HS-27A (cell line): ENCODE results near the gene MYOM1.

ENCODE experiments used
- DNase-seq: peaks from one replicate; pipeline ENCODE4 v3.0.0-alpha.2; 2012; ENCODE audit warnings: low read depth, missing footprints

The MYOM1 gene

DNA sequence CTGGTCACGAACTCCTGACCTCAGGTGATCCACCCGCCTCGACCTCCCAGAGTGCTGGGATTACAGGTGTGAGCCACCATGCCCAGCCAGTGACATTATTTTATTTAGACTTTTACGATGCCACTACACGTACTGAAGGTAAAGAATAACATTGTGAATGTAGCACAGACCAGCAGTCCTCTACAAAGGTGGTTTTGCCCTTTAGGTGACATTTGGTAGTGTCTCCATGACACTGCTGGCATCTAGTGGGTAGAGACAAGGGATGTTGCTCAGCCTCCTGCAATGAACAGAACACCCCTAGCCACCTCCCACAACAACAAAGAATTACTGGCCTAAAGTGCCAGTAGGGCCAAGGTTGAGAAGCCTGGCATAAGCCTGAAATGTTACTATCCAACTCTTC is 69.5 kb downstream of the MYOM1 start:
- no peak for DNase-seq

- DNase-seq = no peak
These were observed 70.7 kb downstream of the MYOM1 start for GRCh38 chr18:3148930-3149535.

DNA sequence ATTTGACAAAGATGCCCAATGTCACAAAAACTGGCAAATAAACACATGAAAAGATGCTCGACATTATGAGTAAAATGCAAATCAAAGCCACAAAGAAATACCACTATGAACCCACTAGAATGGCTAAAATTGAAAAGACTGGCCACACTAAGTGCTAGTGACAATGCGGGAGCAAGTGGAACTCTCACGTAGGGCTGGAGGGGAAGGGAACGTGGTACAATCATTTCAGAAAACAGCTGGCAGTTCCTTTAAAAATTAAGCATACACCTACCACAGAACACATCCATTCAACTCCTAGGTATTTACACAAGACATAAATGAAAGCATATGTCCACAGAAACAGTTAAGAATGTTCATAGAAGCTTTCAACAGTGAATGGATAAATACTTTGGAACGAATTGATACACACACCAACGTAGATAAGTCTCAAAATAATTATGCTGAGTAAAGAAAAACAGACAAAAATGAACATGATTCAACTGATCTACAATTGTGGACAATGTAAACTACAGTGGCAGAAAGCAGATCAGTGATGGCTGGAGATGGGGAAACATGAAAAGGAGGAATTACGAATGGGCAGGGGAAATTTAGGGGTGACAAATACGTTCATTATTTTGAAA is 71.7 kb downstream of the MYOM1 start:
- no peak for DNase-seq

GRCh38 chr18:3140986-3141639 is 78.7 kb downstream of the MYOM1 start:
- DNase-seq = no peak

DNA sequence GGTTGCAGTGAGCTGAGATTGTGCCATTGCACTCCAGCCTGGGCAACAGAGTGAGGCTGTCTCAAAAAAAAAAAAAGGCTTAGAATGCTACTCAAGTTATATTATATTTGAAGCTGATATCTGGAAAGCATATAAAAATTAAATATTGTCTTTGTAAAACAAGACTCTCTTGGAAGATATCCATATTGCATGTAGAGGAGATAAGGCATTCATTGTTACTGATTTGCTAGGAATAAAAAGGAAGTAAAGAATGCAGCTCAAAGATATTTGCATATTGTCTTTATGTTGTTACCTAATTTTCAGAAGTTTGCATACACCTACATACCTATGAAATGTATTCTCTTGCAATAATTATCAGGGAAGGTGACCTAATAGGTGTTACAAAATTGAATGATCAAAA is 79.4 kb downstream of the MYOM1 start:
- DNase-seq = no peak

DNA sequence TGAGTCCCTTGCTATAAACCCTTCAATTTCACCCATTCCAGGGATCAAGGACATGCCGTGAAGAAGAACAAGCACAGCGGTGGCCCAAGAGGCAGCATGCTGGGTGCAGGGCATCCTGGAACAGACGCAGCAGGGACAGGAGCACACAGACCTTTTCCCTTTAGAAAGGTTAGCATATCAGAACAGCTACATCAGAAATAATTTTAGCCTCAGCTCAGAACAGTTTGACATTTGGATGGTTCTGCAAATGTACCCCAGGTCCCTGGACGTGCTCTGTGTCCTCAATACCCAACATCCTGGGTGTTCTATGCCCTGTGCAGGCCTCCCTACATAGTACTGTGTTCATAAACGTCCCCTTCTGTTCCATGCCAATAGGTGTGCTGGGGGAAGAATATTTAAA is 80.4 kb downstream of the MYOM1 start:
- DNase-seq = no peak

DNA sequence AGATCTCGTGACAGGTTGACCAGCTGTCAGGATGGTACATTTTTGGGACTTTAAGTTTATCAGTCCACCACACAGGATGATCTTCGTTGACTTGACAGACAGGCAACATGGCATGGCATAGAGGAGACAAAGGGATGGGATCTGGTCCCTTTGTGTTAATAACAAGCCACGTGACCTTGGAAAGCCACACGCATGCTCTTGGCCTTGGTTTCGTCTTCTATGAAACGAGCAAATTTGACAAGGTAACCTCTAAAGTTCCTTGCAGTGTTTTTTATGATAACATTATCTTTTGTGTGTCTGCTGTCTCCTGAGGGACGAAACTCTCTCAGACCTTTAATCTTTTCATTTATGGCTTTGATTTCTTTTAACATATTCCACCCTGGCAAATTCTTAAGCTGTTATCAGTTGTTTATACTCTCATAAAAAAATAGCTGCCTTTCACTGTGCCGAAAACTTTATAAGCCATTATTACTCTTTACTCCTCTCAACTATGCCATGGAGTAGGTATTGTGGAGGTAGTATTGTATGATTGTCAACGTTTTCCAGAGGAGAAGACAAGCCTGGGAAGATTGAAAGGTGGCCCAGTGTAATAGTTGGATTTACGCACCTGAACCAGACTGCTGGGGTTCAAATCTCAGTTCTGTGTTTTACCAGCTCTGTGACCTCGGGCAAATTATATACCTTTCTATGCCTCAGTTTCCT is 81.3 kb downstream of the MYOM1 start:
- no peak for DNase-seq

- DNase-seq = no peak
These were observed 84.2 kb downstream of the MYOM1 start for GRCh38 chr18:3135536-3135935.

- no peak for DNase-seq
These were observed 87.1 kb downstream of the MYOM1 start for GRCh38 chr18:3132700-3133099.

DNA sequence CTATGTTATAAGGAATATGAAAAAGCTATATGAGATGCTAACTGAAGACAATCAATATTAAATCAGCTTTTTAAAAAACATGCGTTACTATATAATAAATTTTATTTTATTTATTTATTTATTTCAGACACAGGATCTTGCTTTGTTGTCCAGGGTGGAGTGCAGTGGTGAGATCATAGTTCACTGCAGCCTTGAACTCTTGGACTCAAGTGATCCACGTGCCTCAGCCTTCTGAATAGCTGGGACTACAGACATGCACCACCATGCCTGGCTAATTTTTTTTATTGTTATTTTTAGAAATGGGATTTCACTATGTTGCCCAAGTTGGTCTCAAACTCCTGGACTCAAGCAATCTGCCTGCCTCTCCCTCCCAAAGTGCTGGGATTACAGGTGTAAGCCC is 89.4 kb downstream of the MYOM1 start:
- no peak for DNase-seq

DNA sequence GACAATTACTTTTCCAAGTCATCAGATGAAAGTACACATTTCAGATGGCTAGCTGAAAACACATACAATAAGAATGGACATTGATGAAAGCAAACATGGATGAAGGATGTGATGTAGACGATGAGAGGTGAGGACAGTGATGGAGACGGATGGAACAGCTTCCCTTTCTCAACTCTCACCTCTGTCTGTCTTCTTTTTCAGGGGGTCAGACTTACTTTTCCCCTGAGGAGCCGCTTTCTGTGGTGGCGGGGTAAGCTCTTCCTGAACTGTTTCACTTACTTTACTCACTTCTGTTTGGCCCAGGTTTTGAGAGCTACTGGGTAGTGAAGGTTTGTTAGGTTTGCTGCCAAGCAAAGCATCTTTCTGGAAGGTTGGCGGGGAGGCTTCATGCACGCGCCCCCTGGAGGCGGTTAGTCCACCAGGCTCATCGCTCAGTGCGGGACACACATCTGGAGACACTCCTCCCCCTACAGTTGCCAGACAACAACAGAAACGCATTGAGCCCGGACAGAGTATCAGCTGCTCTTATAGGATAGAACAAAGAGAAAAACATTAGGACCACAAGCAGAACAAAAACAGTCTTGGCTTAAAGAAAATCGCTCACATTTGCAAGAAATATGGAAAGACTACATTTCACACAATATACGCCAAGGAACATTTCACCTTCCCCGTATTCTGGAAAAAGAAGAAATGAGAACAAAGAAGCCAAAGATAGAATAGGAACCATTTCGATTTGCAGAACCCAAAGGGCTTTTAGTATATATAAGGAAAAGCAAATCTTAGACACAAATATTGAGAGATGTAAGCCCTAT is 90.5 kb downstream of the MYOM1 start:
- DNase-seq = no peak

GRCh38 chr18:3126457-3127097 is 93.2 kb downstream of the MYOM1 start:
- DNase-seq = no peak

GRCh38 chr18:3124822-3125221 is 94.9 kb downstream of the MYOM1 start:
- DNase-seq = no peak

DNA sequence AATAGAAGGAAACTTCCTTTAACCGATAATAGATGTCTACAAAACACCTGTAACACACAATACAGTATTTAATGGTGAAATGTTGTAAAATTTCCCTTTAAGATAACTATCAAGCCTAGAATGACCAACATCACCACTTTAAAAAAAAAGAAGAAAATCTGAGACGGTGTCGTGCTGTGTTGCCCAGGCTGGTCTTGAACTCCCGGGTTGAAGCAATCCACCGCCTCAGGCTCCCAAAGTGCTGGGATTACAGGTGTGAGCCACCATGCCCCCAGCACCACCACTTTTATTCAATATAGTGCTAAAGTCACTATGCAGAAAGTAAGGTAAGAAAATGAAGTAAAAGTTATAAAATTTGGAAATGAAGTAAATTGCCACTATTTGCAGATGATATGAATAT is 96.9 kb downstream of the MYOM1 start:
- DNase-seq = no peak

- DNase-seq = no peak
These were observed 98.5 kb downstream of the MYOM1 start for GRCh38 chr18:3121259-3121658.

GRCh38 chr18:3120356-3120755 is 99.4 kb downstream of the MYOM1 start:
- no peak for DNase-seq

- no peak for DNase-seq
These were observed 100.1 kb downstream of the MYOM1 start for GRCh38 chr18:3119401-3120341.

DNA sequence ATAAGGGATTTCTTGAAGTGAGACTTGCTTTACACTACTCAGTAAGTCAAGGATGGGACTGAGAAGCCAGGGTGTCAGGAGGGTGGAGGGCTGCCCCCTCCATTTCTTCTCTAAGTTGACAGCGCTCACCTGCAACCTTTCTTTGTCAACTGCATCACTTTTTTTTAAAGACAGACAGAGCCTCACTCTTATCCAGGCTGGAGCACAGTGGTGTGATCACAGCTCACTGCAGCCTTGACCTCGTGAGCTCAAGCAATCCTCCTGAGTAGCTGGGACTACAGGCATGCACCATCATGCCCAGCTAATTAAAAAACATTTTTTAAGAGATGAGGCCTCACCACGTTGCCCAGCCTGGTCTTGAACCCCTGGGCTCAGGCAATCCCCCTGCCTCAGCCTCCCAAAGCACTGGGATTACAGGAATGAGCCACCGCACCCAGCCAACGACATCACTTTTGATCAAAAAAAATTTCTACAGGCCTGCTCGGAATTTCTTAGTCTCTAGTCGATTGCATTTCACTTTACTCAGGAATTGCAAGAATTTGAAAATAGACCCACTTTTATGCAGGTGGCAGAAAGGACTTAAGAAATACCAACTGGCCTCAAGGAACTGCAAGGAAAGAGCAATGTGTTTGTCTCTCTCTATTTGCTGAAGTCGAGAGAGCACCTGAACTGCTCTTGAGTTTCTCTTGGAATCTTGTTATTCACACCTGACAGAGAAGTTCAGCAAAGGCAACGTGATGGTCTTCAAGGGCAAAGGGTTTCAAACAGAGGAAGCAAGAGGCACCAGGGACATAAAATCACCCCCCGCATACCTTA is 101.4 kb downstream of the MYOM1 start:
- DNase-seq = no peak

DNA sequence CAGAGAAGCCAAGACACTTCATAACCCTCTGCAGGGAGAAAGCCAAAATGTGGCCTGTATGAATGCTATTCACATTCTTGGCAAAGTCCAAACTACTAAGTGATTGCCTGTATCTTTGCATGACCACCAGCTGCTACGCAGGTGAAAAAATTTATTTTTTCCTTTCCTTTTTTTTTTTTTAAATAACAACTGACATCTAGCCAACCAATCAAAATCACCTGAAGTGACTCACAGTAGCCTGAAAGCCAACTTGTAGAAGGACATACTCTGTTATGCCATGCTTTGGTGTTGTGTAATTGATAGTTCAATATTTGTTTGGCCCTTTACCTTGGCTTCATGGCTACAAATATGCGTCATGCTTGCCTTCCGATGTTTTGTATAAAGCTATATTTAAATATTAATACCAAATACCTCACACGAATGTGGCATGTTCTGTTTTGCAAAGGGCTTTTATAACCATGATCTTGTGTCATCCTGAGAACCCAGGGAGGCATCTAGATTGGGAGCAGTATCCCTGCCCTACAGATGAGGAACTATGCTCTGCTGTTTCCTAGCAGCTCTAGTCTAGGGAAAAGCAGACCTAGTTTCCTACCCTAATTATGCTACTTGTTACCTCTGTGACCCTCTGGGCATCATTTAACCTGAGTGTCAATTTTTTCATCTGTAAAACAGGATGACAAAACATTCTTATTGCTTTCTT is 102.1 kb downstream of the MYOM1 start:
- no peak for DNase-seq
